ENCODE measurements around the gene RHCE.
"Not testable (repeated sequence)": the region's sequence is repeated elsewhere in the genome, so short reads cannot be mapped to it uniquely, and the experiment has no call there.

RHCE gene

DNA sequence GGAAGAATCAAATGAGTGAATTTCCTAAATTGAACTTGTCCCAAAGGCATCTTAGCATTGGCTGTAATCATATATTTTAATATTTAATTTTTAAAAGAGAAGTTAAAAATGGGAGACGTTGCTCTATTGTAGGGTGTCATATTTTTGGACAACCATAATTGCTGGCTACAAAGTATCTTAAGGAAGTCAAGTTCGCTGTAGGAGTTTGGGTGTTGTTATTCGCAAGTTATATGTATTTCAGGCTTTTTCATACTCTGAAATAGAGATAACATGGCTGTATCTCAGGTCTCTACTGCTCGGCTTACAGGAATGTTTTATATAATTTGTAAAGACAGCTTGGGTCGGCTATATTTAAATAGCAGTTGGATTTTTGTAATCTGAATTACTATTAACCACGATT is 81.6 kb downstream of the RHCE start:
- DNase-seq = peak; percentile 53

DNA sequence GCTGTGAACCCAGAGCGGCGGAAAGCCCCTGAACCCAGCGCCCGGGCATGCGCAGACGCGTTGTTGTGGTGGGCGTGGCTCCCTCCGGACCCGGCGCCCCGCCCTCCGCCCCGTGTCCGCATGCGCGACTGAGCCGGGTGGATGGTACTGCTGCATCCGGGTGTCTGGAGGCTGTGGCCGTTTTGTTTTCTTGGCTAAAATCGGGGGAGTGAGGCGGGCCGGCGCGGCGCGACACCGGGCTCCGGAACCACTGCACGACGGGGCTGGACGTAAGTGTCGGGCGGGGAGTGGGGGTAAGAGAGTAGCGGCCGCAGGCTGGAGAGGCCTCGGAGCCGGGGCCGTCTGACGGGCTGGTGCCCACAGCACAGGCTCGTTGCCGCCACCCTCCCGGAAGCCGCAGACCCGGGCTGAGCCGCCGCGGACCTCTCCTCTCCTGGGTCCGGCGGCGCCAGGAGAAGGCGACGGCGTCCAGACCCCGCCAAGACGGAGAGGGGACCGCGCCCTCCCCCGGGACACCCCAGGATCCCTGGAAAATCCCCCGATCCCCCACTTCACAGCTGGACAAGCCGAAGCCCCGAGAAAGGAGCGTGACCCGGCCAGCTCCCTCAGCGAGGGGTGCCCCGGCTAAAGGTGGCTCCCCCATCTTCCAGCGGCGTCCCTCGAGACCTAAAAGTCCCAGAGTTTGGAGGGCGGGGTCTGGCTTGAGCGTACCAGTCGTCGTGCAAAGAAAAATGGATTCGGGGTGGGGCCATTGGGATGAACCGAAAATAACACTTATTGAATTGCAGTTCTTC is 82.2 kb downstream of the RHCE start, which contains the start of gene TMEM50A:
TMEM50A (plus strand) TSS at position 147 of the 794 bp plus-strand sequence. CDS start 2,153 bp downstream, outside the sequence.
- DNase-seq = peak; percentile 59

DNA sequence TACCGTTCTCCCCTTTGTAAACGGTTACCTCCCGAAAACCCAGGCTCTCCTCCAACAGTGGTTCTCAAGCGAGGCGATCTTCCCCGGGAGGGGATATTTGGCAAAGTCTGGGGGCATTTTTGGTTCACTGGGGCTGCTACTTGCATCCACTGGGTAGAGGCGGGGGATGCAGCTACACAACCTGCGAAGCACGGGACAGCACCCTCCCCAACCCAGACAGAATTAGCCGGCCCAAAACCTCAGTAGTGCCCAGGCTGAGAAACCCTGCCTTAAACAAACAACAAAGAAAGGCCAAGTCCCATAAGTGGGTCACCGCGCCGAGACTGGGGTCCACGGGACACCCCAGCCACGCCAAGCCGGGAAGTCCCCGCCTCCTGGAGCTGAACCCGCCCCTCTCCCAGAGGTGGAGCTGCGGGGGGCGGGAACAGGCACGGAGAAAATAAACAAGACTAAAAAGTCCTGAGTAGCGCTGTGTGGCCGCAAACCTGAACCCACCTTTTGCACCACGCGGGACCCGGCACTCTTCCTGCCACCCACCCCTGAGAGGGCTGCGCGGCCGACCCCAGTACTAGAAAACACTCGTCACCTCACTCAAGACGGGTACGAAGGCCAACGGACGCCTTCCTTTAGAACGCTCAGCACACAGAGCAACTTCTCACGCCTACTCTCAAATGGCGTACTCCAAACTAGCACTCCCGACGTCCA is 83.0 kb downstream of the RHCE start:
- DNase-seq = not testable (repeated sequence)

DNA sequence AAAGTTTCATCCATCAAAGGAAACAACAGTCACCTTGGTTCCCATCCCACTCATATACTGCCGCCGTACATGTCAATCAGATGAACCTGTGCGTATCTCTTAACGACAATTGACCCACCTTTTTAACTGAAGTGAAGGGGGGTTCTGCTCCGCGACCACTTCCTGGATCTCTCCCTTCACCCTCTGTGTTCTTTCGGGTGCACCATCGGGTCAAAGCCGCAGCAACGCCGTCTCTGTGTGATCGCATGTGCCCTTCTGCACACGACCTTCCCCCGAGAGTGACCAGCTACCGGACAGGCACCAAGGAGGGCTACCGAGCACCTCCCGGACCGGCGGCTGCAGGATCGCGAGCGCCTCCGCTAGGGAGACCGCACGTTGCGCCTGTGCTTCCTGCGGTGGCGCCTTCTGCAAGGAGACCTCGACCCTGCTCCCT is 83.7 kb downstream of the RHCE start:
- DNase-seq = peak; percentile 2

DNA sequence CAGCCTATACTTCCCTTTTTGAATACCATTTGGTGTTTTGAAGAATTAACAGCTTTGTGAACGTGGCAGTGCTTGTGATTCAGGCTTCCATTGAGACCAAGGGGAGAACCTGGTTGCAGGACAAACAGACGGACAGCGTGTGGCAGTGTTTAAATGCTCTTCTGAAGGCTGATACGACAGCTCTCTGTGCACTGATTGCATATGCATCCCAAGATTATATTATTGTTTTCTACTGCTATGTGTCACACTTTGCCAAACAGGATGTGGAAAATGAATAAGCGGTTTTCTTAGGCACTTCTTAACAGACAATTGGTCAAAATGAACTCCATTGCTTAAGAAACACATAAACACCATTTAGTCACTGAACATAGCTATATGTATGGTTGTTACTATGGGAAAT is 90.7 kb downstream of the RHCE start:
- not testable (repeated sequence) for DNase-seq

DNA sequence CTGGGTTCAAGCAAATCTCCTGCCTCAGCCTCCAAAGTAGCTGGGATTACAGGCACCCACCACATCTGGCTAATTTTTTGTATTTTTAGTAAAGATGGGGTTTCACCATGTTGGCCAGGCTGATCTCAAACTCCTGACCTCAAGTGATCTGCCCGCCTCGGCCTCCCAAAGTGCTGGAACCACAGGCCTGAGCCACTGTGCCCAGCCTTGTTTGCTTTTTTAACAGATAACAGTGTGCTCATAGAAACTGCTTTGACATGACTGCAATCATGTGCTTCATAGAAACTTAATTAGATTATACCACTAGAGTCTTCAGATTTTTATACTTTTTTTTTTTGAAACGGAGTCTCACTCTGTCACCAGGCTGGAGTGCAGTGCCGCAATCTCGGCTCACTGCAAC is 91.3 kb downstream of the RHCE start:
- not testable (repeated sequence) for DNase-seq

DNA sequence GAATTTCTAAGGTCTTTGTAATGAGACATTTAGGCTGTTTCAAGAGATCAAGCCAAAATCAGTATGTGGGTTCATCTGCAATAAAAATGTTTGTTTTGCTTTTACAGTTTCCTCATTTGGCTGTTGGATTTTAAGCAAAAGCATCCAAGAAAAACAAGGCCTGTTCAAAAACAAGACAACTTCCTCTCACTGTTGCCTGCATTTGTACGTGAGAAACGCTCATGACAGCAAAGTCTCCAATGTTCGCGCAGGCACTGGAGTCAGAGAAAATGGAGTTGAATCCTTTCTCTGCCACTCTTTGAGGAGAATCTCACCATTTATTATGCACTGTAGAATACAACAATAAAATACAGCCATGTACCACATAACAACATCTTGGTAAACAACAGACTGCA is 91.8 kb downstream of the RHCE start:
- DNase-seq = not testable (repeated sequence)

DNA sequence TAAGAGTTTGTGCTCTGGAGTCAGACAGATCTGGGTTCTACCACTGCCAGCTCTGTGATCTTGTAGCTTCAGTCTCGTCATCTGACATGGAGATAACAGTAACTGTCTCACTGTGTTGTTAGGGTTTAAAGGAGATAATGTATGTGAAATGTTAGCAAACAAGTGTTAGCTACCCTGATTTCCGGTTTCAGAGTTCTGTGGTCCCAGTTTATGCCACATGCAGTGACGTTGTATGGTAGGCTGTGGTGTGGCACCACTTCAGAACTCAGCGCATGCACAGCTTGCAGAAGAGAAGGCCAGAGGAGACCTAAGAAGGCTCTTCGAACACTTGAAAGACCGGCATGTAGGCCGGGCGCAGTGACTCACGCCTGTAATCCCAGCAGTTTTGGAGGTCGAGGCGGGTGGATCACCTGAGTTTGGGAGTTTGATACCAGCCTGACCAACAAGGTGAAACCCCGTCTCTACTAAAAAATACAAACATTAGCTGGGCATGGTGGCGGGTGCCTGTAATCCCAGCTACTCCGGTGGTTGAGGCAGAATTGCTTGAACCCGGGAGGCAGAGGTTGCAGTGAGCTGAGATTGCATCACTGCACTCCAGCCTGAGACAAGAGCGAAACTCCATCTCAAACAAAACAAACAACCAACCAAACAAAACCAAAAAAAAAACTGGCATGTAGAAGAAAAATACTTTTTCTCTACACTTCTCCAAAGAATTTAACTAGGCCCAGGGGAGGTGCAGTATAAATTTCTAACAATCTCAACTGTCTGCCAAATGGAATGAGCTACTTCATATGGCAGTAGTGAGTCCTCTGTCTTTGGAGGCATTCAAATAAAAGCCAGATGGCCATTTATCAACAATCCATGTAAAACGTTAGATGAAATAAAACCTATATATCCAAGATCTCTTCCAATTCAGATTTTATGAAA is 92.5 kb downstream of the RHCE start:
- not testable (repeated sequence) for DNase-seq

DNA sequence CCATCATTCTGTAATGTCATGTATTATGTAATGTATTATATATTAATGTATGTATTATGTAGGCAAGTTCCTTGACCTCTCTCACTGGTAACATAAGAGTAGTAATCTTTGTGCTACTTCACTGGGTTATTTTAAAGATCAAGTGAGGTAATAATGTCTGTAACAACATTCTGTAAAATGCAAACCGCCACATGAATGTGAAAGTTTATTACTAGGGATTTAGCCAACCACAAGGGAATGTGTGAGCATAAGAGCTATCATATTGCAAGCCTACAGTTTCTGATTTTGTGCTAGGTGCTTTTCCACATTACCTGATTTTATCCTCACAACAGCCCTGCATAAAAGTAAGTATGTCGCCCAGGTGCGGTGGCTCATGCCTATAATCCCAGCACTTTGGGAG is 96.2 kb downstream of the RHCE start:
- not testable (repeated sequence) for DNase-seq

DNA sequence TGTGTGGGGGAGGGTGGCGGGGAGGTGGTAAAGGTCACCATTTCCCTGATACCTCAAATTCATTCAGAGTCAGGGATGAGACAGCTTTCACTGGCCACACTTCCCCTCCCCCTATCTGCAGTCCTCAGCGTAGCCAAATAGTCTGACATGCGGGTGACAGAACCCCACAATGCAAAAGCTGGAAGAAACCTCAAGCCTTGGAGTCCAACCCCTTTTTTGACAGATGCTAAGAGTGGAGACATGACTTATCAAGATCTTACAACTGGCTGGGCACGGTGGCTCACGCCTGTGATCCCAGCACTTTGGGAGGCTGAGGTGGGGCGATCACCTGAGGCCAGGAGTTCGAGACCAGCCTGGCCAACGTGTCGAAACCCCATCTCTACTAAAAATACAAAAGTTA is 98.5 kb downstream of the RHCE start:
- not testable (repeated sequence) for DNase-seq

DNA sequence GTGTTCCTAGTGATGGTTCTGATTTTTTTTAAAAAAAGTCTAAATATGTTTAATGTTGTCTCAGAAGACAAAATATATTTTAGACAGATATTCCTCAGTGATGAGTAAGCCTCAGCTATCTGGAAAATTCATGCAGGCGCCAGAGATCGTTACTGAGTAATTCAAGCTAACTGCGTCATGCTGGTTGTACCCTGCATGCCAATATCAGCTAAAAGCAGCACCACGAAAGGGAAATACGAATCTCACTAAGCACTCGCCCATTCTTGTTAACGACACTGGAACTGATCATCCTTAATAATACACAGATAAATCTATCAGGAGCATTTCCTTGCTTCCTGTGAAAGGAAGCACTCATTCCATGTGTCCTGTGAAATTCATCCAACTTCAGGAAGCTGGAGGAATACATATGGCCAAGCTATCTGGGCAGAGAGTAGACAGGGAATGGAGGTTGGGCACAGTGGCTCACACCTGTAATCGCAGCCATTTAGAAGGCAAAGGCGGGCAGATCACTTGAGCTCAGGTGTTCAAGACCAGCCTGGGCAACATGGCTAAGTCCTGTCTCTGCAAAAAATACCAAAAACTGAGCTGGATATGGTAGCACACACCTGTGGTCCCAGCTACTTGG is 100.2 kb downstream of the RHCE start:
- not testable (repeated sequence) for DNase-seq

DNA sequence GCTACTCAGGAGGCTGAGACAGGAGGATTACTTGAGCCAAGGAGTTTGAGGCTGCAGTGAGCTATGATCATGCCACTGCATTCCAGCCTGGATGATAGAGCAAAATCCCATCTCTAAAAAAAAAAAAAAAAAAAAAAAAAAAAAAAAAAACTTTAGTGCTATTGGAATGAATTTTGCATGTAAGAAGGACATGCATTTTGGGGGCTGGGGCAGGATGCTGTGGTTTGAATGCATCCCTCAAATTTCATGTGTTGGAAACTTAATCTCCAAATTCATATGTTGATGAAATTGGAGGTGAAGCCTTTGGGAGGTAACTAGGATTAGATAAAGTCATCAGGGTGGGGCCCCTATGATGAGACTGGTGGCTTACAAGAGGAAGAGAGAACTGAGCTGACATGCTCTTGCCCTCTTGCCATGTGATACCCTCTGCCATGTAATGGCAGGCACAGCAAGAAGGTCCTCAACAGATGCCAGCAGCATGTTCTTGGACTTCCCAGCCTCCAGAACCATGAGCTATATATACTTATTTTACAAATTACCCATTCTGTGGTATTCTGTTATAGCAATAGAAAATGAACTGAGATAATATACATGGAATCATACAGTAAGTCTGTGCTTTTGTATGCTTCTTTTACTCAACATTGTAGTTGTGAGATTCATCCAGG is 107.7 kb downstream of the RHCE start:
- DNase-seq = not testable (repeated sequence)

Measured in NCI-H510A treated with DMSO at 0.1 percent for 48 hours (cell line).